Lower lobe of right lung (tissue), 2 donors: ENCODE data around the gene SPATA2L. TPM values are rescaled to one million over a fixed set of nuclear protein-coding genes. Genes with fewer than 3 reads are reported as not detected.
A peak's percentile ranks its signal among the peaks of the same experiment; 100 is the strongest.

ENCODE experiments used
- ATAC-seq, 2 donors: fragments of 200-7000 bp; cut with Tn5 transposase; one replicate each; pipeline ENCODE4 v1.9.1; 2020 to 2022; ENCODE audit warnings: mild to moderate bottlenecking in 2 of 2, moderate library complexity in 2 of 2
- DNase-seq: peaks from one replicate; pipeline ENCODE4 v3.0.0-alpha.2; 2020
- H3K27ac ChIP-seq: fragments of 200-600 bp; one replicate; pipeline ENCODE4 v1.8.0; 2022
- H3K27me3 ChIP-seq: fragments of 200-600 bp; one replicate; pipeline ENCODE4 v1.8.0; 2022; ENCODE audit warnings: low read depth
- H3K36me3 ChIP-seq: fragments of 200-600 bp; one replicate; pipeline ENCODE4 v1.8.0; 2022; ENCODE audit warnings: mild to moderate bottlenecking
- H3K4me1 ChIP-seq: fragments of 200-600 bp; one replicate; pipeline ENCODE4 v1.8.0; 2022
- H3K4me3 ChIP-seq: fragments of 200-600 bp; one replicate; pipeline ENCODE4 v1.8.0; 2022; ENCODE audit warnings: mild to moderate bottlenecking
- H3K9me3 ChIP-seq: fragments of 200-600 bp; one replicate; pipeline ENCODE4 v1.8.0; 2022
- intact Hi-C: fragments of 100-400 bp; cut with DNase I; formaldehyde crosslinking; loops from one replicate; pipeline ENCODE4 v1.11.0; 2022
- total RNA-seq: library from RNA; stranded (reverse); fragmentation: NEBNext Ultra II Directional; extraction: Animal tissue kit (Norgen Biotek cat#: 25700); gene quantifications from one replicate; pipeline ENCODE4 v1.2.1, GENCODE V29; 2021
- TF ChIP-seq, protein P1 (sequence below): fragments of 200-600 bp; IDR thresholded peaks from one replicate; pipeline ENCODE4 v1.8.0; 2022; ENCODE audit warnings: antibody characterized with exemption, mild to moderate bottlenecking
- donor health status: DM: no; HTN: yes; CAD: no; lungs with severe emphysema.

Gene SPATA2L
- total RNA-seq, 1 donor from 2014 or later: 10.3 TPM

DNA sequence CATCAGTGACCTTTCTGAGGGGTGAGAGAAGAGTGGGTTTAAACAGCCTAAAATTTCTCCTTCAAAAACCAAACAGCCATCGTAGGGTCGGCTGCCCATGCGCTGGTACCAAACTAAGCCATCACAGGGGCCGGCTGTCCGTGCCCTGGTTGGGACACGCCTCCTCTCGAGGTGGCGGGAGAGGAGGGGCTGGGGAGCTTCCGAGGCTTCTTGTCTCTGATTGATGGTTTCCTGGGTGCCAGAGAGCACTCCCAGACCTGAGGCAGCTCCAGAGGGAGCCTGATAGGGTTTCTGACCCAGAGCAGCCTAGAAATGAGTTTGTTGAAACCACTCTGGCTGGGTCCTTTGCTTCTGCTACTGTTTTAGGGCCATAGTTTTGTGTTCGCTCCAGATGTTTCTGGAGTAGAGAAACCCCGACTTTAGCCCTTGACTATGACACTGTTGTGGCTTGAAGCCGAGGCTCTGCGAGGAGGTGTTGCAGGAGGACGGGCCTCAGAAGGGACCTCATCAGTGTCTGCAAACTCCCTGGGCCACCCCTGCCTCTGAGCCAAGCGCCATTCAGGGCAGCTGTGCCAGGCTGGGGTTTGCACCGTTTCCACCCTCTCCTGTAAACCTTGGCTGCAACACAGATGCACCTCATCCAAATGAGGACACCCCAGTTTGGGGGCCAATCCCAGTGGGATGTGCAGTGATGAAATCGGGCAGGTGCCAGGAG, 26.1 kb upstream of the SPATA2L start:
- H3K27me3 ChIP-seq: no peaks in the 10 kb centered on the region
- no peaks in the 10 kb centered on the region for H3K9me3 ChIP-seq
- intact Hi-C loops: no loop called here
- no peak overlapping the region for H3K27ac ChIP-seq
- H3K36me3 ChIP-seq: peaks cover 93% of the 10 kb centered on the region
- DNase-seq (no peak), ATAC-seq (no peak)
- peaks cover 31% of the 10 kb centered on the region for H3K4me1 ChIP-seq
- TF ChIP-seq, protein P1, sequence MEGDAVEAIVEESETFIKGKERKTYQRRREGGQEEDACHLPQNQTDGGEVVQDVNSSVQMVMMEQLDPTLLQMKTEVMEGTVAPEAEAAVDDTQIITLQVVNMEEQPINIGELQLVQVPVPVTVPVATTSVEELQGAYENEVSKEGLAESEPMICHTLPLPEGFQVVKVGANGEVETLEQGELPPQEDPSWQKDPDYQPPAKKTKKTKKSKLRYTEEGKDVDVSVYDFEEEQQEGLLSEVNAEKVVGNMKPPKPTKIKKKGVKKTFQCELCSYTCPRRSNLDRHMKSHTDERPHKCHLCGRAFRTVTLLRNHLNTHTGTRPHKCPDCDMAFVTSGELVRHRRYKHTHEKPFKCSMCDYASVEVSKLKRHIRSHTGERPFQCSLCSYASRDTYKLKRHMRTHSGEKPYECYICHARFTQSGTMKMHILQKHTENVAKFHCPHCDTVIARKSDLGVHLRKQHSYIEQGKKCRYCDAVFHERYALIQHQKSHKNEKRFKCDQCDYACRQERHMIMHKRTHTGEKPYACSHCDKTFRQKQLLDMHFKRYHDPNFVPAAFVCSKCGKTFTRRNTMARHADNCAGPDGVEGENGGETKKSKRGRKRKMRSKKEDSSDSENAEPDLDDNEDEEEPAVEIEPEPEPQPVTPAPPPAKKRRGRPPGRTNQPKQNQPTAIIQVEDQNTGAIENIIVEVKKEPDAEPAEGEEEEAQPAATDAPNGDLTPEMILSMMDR: no peak
- H3K4me3 ChIP-seq: no peak overlapping the region

DNA sequence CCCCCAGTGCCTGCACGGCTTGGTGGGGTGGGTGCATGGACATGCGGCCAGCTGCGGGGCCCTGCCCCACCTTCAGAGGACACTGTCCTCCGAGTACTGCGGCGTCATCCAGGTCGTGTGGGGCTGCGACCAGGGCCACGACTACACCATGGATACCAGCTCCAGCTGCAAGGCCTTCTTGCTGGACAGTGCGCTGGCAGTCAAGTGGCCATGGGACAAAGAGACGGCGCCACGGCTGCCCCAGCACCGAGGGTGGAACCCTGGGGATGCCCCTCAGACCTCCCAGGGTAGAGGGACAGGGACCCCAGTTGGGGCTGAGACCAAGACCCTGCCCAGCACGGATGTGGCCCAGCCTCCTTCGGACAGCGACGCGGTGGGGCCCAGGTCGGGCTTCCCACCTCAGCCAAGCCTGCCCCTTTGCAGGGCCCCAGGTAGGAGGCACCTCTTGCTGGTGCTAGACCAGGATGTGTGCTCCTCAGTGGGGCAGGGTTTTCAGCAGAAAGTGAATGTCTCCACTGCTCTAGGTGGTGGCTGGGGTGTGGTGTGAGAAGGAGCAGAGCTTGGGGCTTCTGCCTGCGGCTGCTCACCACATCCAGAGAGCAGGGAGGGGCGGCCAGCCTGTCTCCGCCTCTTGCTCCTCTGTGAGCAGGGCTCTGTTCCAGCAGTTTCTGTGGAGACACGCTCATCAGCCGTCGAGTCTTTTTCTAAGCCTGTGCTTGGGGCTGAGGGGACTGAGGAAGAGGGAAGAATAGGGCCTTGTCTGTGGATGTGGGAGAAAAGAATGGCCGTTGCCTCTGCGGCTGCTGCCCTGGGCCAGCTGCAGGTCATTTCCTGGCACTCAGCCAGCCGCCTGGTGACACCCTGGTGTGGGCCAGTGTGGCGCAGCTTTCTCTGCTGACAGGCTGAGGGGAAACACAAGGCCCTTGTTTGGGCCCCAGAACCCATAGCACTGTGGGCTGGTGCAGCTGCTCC, 22.1 kb upstream of the SPATA2L start:
- Histone ChIP-seq H3K4me3 (peak overlapping the region; percentile 90), H3K27ac (peak overlapping the region; percentile 97), H3K27me3 (no peaks in the 10 kb centered on the region), H3K9me3 (no peaks in the 10 kb centered on the region), H3K36me3 (peaks cover 53% of the 10 kb centered on the region), H3K4me1 (peaks cover 50% of the 10 kb centered on the region)
- ATAC-seq (no peak), DNase-seq (no peak)
- intact Hi-C loops: no loop called here
- TF ChIP-seq, protein P1: no peak

DNA sequence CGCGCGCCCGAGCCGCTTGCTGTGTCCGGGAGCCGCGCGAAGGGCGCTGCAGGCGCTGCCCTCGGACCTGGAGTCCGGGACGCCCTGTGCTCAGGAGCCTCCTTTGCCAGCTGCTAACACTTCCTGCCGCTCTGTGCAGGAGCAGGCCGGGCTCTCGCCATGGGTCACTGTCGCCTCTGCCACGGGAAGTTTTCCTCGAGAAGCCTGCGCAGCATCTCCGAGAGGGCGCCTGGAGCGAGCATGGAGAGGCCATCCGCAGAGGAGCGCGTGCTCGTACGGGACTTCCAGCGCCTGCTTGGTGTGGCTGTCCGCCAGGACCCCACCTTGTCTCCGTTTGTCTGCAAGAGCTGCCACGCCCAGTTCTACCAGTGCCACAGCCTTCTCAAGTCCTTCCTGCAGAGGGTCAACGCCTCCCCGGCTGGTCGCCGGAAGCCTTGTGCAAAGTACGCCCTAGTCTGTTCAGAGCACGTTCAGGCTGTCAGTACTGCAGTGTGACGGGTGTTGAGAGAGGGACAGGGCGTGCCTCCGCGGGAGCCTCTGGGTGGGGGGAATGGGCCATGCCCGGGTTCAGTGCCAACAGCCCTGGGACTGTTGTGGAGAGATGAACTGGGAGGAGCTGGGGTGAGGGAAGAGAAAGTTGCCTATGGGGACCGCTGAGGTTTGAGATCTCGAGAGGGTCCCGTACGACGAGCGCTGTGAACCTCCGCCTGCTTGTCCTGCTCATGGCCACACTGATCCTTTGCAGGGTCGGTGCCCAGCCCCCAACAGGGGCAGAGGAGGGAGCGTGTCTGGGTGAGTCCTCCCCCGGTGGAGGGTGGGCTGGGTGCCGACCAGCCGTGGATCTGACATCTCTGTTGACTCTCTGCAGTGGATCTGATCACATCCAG, 21.1 kb upstream of the SPATA2L start:
- peak overlapping the region; percentile 90 for H3K4me3 ChIP-seq
- no peaks in the 10 kb centered on the region for H3K9me3 ChIP-seq
- intact Hi-C loops: no loop called here
- peaks cover 45% of the 10 kb centered on the region for H3K36me3 ChIP-seq
- H3K27me3 ChIP-seq: no peaks in the 10 kb centered on the region
- H3K4me1 ChIP-seq: peaks cover 50% of the 10 kb centered on the region
- DNase-seq (peak; percentile 95), ATAC-seq (peak; percentile 51 to 83)
- TF ChIP-seq, protein P1: no peak
- H3K27ac ChIP-seq: peak overlapping the region; percentile 97

DNA sequence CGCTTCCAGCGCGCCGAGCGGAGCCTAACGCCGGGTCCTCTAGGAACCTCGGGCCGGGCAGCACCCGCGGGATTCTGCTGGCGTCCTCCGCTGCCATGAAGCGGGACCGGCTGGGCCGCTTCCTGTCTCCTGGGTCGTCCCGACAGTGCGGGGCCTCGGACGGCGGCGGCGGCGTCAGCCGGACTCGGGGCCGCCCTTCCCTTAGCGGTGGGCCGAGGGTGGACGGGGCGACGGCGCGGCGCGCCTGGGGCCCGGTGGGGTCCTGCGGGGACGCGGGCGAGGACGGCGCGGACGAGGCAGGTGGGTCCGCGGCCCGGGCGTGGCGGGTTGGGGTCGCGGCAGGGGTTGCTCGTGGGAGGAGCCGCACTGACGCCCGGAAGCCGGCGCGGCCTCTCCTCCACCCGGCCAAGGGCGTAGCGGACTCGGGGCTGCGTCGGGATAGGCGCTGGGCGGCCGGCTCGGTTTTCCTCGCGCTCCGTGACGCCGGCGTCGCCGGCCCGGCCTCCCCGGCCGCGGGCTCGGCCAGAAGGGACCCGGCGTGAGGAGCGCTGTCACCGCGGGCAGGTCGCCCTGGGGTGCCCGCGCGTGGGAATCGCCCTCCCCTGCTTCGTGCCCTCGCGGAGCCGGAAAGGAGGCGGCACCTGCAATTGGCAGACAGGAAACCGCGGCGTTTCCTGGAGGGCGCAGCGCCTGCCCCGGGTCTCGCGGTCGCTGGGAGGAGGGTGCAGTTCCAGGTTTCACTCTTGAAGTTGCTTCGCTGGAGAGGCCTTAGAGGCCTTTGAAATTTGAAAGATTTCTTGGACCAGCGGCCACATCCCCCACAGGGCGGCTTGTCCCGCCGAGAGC, 20.3 kb upstream of the SPATA2L start:
- Histone ChIP-seq H3K27ac (peak overlapping the region; percentile 97), H3K4me3 (peak overlapping the region; percentile 90), H3K27me3 (no peaks in the 10 kb centered on the region), H3K4me1 (peaks cover 50% of the 10 kb centered on the region), H3K9me3 (no peaks in the 10 kb centered on the region), H3K36me3 (peaks cover 37% of the 10 kb centered on the region)
- ATAC-seq (peak; percentile 59 to 62), DNase-seq (peak; percentile 89)
- intact Hi-C loops: no loop called here
- TF ChIP-seq, protein P1: no peak
